Measurements from ENCODE around the gene TMEM151B. TPM values are rescaled to one million over a fixed set of nuclear protein-coding genes. Genes with fewer than 3 reads are reported as not detected.

Gene TMEM151B
- total and polyA plus RNA-seq, 9 of the 15 experiments (the other 6 are each of a cell fraction or from before 2014, with no cell fraction given), result not detected

DNA sequence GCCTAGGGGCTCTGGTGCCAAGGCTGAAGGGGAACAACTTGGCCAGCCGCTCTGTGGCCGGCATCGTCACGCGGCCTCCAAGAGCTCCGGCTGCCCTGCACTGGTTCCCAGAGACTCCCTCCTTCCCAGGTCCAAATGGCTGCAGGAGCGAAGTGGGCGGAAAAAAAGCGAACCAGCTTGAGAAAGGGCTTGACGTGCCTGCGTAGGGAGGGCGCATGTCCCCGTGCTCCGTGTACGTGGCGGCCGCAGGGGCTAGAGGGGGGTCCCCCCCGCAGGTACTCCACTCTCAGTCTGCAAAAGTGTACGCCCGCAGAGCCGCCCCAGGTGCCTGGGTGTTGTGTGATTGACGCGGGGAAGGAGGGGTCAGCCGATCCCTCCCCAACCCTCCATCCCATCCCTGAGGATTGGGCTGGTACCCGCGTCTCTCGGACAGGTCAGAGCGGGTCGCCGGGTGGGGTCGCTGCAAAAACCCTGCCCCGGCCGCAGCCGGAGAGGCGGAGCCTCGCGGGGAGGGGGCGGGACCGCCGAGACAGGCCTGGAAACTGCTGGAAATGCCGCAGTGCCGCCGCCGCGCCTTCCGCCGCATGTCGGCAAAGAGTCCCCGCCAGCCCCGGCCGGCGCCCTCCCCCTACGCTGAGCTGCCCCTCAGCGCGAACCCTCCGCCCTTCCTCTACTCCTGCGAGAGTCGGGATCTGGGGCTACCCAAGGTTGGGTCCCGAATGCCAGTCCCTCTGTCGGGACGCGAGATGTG, 24.2 kb upstream of the TMEM151B start (continued):
- TF ChIP-seq HMG20B (CRISPR knock-in tag; IDR thresholded peaks at IDR 0.05), result no peak
- TF ChIP-seq, protein P1, sequence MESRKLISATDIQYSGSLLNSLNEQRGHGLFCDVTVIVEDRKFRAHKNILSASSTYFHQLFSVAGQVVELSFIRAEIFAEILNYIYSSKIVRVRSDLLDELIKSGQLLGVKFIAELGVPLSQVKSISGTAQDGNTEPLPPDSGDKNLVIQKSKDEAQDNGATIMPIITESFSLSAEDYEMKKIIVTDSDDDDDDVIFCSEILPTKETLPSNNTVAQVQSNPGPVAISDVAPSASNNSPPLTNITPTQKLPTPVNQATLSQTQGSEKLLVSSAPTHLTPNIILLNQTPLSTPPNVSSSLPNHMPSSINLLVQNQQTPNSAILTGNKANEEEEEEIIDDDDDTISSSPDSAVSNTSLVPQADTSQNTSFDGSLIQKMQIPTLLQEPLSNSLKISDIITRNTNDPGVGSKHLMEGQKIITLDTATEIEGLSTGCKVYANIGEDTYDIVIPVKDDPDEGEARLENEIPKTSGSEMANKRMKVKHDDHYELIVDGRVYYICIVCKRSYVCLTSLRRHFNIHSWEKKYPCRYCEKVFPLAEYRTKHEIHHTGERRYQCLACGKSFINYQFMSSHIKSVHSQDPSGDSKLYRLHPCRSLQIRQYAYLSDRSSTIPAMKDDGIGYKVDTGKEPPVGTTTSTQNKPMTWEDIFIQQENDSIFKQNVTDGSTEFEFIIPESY (CRISPR knock-in tag; IDR thresholded peaks at IDR 0.05), result no peak
- no peak for TF ChIP-seq DDX20 (tag; IDR thresholded peaks at IDR 0.05; ENCODE audit: low read depth)
- TF ChIP-seq PTBP1 (IDR thresholded peaks at IDR 0.05; ENCODE audit: low read depth, low read length), result no peak
- TF ChIP-seq, protein P2, sequence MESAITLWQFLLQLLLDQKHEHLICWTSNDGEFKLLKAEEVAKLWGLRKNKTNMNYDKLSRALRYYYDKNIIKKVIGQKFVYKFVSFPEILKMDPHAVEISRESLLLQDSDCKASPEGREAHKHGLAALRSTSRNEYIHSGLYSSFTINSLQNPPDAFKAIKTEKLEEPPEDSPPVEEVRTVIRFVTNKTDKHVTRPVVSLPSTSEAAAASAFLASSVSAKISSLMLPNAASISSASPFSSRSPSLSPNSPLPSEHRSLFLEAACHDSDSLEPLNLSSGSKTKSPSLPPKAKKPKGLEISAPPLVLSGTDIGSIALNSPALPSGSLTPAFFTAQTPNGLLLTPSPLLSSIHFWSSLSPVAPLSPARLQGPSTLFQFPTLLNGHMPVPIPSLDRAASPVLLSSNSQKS (CRISPR knock-in tag; IDR thresholded peaks at IDR 0.05), result no peak
- TF ChIP-seq, protein P3, sequence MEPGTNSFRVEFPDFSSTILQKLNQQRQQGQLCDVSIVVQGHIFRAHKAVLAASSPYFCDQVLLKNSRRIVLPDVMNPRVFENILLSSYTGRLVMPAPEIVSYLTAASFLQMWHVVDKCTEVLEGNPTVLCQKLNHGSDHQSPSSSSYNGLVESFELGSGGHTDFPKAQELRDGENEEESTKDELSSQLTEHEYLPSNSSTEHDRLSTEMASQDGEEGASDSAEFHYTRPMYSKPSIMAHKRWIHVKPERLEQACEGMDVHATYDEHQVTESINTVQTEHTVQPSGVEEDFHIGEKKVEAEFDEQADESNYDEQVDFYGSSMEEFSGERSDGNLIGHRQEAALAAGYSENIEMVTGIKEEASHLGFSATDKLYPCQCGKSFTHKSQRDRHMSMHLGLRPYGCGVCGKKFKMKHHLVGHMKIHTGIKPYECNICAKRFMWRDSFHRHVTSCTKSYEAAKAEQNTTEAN (CRISPR knock-in tag; IDR thresholded peaks at IDR 0.05), result no peak; the same call in 1 of the 2 replicates
- TF ChIP-seq, protein P4, sequence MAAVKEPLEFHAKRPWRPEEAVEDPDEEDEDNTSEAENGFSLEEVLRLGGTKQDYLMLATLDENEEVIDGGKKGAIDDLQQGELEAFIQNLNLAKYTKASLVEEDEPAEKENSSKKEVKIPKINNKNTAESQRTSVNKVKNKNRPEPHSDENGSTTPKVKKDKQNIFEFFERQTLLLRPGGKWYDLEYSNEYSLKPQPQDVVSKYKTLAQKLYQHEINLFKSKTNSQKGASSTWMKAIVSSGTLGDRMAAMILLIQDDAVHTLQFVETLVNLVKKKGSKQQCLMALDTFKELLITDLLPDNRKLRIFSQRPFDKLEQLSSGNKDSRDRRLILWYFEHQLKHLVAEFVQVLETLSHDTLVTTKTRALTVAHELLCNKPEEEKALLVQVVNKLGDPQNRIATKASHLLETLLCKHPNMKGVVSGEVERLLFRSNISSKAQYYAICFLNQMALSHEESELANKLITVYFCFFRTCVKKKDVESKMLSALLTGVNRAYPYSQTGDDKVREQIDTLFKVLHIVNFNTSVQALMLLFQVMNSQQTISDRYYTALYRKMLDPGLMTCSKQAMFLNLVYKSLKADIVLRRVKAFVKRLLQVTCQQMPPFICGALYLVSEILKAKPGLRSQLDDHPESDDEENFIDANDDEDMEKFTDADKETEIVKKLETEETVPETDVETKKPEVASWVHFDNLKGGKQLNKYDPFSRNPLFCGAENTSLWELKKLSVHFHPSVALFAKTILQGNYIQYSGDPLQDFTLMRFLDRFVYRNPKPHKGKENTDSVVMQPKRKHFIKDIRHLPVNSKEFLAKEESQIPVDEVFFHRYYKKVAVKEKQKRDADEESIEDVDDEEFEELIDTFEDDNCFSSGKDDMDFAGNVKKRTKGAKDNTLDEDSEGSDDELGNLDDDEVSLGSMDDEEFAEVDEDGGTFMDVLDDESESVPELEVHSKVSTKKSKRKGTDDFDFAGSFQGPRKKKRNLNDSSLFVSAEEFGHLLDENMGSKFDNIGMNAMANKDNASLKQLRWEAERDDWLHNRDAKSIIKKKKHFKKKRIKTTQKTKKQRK (IDR thresholded peaks at IDR 0.05; ENCODE audit: borderline replicate concordance, low read depth, low read length), result no peak
- no peak for TF ChIP-seq CHCHD3 (CRISPR knock-in tag; IDR thresholded peaks at IDR 0.05)
- no peak for TF ChIP-seq GTF2F1 (IDR thresholded peaks at IDR 0.05; ENCODE audit: low read depth, low read length)
- TF ChIP-seq TAF7 (tag; IDR thresholded peaks at IDR 0.05), result no peak
- no peak for TF ChIP-seq ZC3H4 (CRISPR knock-in tag; IDR thresholded peaks at IDR 0.05; ENCODE audit: borderline replicate concordance)
- peak; percentile 79; the same call in 1 of the 2 replicates for TF ChIP-seq PRMT5 (CRISPR knock-in tag; IDR thresholded peaks at IDR 0.05)
- no peak for TF ChIP-seq FOS (IDR thresholded peaks at IDR 0.05; ENCODE audit: extremely low read depth, insufficient read length)
- no peak for TF ChIP-seq GATA2 (CRISPR knock-in tag; IDR thresholded peaks at IDR 0.05)
- TF ChIP-seq CCAR2 (IDR thresholded peaks at IDR 0.05; ENCODE audit: low read depth, low read length), result no peak
- no peak for TF ChIP-seq PURB (CRISPR knock-in tag; IDR thresholded peaks at IDR 0.05; ENCODE audit: low read depth)
- TF ChIP-seq, protein P5, sequence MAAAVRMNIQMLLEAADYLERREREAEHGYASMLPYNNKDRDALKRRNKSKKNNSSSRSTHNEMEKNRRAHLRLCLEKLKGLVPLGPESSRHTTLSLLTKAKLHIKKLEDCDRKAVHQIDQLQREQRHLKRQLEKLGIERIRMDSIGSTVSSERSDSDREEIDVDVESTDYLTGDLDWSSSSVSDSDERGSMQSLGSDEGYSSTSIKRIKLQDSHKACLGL (CRISPR knock-in tag; IDR thresholded peaks at IDR 0.05; ENCODE audit: borderline replicate concordance, poor library complexity, severe bottlenecking), result no peak
- peak in 1 of 2 experiments; percentile 53; a peak in 2 of 4 replicates for TF ChIP-seq KDM1A (IDR thresholded peaks at IDR 0.05)
- peak; percentile 43 for TF ChIP-seq RBM22 (IDR thresholded peaks at IDR 0.05; ENCODE audit: low read depth, low read length, poor library complexity, severe bottlenecking)
- no peak for TF ChIP-seq MYNN (IDR thresholded peaks at IDR 0.05)
- no peak for TF ChIP-seq MYNN (CRISPR knock-in tag; IDR thresholded peaks at IDR 0.05)

Data from K562 (cell line).